ENCODE data around the gene LRRC17. TPM values are rescaled to one million over a fixed set of nuclear protein-coding genes. Genes with fewer than 3 reads are reported as not detected.

LRRC17 gene
- total RNA-seq, 2 donors from 2014 or later = 2.0 to 2.9 TPM

- Histone ChIP-seq H3K4me1 (no peaks in the 10 kb centered on the region), H3K27ac (peak overlapping the region in 1 of 4 donors; percentile 45), H3K27me3 (no peaks in the 10 kb centered on the region), H3K36me3 (replicated peaks in 1 of 2; ENCODE audit: insufficient read depth in 1 of 2, low read depth in 2 of 2) (no peaks in the 10 kb centered on the region), H3K4me3 (no peak overlapping the region), H3K9me3 (no peaks in the 10 kb centered on the region)
- ATAC-seq (peak; percentile 68), DNase-seq (peak in 2 of 4 donors; percentile 55 to 80)
- TF ChIP-seq CTCF (IDR thresholded peaks at IDR 0.05) (peak in 1 of 7 experiments; percentile 30), POLR2A (IDR thresholded peaks at IDR 0.05) (no peak)
- WGBS, 2 donors = 85 to 91% methylated on average over 3 of the region's 3 CpGs
- intact Hi-C loops (cut with DNase I) = no loop called here
Observed at GRCh38 chr7:102875700-102876295, 37.0 kb upstream of the LRRC17 start.

GRCh38 chr7:102883098-102883860, 29.5 kb upstream of the LRRC17 start:
- no peak for DNase-seq
- Histone ChIP-seq H3K4me1 (peaks cover 15% of the 10 kb centered on the region), H3K9me3 (no peaks in the 10 kb centered on the region), H3K27ac (peak overlapping the region; percentile 6 to 68 (median 30)), H3K27me3 (no peaks in the 10 kb centered on the region), H3K36me3 (replicated peaks in 1 of 2; ENCODE audit: insufficient read depth in 1 of 2, low read depth in 2 of 2) (no peaks in the 10 kb centered on the region), H3K4me3 (no peak overlapping the region)
- 9 to 11% methylated on average over 6 of the region's 6 CpGs for WGBS, 2 donors
- peak; percentile 74 for ATAC-seq
- intact Hi-C loops (cut with DNase I) = no loop called here
- TF ChIP-seq POLR2A (IDR thresholded peaks at IDR 0.05) (no peak), CTCF (IDR thresholded peaks at IDR 0.05) (no peak)

GRCh38 chr7:102888561-102889233, 24.1 kb upstream of the LRRC17 start:
- Histone ChIP-seq H3K27ac (no peak overlapping the region), H3K36me3 (replicated peaks in 1 of 2; ENCODE audit: insufficient read depth in 1 of 2, low read depth in 2 of 2) (no peaks in the 10 kb centered on the region), H3K9me3 (no peaks in the 10 kb centered on the region), H3K4me3 (no peak overlapping the region), H3K27me3 (no peaks in the 10 kb centered on the region), H3K4me1 (peaks cover 3% of the 10 kb centered on the region)
- 81 to 84% methylated on average over 3 of the region's 3 CpGs for WGBS, 2 donors
- TF ChIP-seq CTCF (IDR thresholded peaks at IDR 0.05) (no peak), POLR2A (IDR thresholded peaks at IDR 0.05) (no peak)
- ATAC-seq = no peak
- intact Hi-C loops (cut with DNase I) = no loop called here
- no peak for DNase-seq

- Histone ChIP-seq H3K27me3 (no peaks in the 10 kb centered on the region), H3K27ac (no peak overlapping the region), H3K4me1 (no peaks in the 10 kb centered on the region), H3K36me3 (replicated peaks in 1 of 2; ENCODE audit: insufficient read depth in 1 of 2, low read depth in 2 of 2) (no peaks in the 10 kb centered on the region), H3K9me3 (no peaks in the 10 kb centered on the region), H3K4me3 (no peak overlapping the region)
- ATAC-seq (no peak), DNase-seq (no peak)
- 81 to 82% methylated on average over 2 of the region's 2 CpGs for WGBS, 2 donors
- intact Hi-C loops (cut with DNase I) = no loop called here
- TF ChIP-seq CTCF (IDR thresholded peaks at IDR 0.05) = no peak
- no peak for TF ChIP-seq POLR2A (IDR thresholded peaks at IDR 0.05)
Observed at GRCh38 chr7:102889851-102890250, 22.9 kb upstream of the LRRC17 start.

Data from body of pancreas (tissue), 4 donors.